ENCODE data around the gene CCDC27.

CCDC27 gene

DNA sequence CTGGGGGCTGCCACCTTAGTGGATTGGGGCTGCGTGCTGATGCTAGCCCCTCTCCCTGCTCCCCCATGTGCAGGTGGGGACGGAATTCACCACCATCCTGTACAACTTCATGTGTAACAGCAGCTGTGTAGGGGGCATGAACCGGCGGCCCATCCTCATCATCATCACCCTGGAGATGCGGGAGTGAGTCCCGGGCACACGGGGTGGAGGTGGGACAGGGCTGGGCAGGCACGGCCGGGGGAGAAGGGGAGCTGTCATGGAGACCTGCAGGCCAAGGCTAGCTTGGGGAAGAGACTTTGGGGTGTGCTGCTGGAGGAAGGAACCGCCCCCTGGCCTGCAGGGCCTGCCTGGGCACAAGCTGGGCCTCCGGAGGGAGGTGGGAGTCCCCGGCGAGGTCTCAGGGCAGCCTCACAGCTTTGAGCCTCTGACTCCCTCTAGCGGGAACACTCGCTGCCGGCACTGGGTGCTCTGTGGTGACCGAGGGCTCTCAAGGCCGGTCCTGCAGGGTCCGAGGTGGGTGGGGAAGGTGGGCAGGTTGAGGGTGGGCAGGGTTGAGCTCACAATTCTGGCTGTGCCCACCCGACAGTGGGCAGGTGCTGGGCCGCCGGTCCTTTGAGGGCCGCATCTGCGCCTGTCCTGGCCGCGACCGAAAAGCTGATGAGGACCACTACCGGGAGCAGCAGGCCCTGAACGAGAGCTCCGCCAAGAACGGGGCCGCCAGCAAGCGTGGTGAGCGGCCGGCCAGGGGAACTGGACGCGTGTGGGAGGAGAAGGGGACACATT, 25.0 kb upstream of the CCDC27 start:
- no peaks in the 10 kb centered on the region for H3K9me2 ChIP-seq (replicated peaks; ENCODE audit: low read depth, low read length)
- H3F3A ChIP-seq (ENCODE audit: low read depth): no peaks in the 10 kb centered on the region
- H3K9me3 ChIP-seq (ENCODE audit: insufficient read depth, low read depth, low read length): no peaks in the 10 kb centered on the region
- no peak overlapping the region for H2AFZ ChIP-seq (ENCODE audit: low read length)
- H3K36me3 ChIP-seq (ENCODE audit: insufficient read depth, low read length): no peaks in the 10 kb centered on the region
- H3K4me3 ChIP-seq (ENCODE audit: low read length, poor library complexity, severe bottlenecking): no peak overlapping the region
- H3K79me2 ChIP-seq (ENCODE audit: insufficient read depth, low read length): no peaks in the 10 kb centered on the region
- H3K4me2 ChIP-seq (ENCODE audit: low read depth, low read length, poor library complexity, severe bottlenecking): no peak overlapping the region
- TF ChIP-seq EZH2phosphoT487 (IDR thresholded peaks at IDR 0.05; ENCODE audit: borderline replicate concordance): no peak
- TF ChIP-seq, protein P1, sequence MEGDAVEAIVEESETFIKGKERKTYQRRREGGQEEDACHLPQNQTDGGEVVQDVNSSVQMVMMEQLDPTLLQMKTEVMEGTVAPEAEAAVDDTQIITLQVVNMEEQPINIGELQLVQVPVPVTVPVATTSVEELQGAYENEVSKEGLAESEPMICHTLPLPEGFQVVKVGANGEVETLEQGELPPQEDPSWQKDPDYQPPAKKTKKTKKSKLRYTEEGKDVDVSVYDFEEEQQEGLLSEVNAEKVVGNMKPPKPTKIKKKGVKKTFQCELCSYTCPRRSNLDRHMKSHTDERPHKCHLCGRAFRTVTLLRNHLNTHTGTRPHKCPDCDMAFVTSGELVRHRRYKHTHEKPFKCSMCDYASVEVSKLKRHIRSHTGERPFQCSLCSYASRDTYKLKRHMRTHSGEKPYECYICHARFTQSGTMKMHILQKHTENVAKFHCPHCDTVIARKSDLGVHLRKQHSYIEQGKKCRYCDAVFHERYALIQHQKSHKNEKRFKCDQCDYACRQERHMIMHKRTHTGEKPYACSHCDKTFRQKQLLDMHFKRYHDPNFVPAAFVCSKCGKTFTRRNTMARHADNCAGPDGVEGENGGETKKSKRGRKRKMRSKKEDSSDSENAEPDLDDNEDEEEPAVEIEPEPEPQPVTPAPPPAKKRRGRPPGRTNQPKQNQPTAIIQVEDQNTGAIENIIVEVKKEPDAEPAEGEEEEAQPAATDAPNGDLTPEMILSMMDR (conservative IDR thresholded peaks at IDR 0.05; ENCODE audit: low read length): peak; percentile 49
- H4K20me1 ChIP-seq (ENCODE audit: insufficient read depth, low read length, poor library complexity, severe bottlenecking): no peaks in the 10 kb centered on the region
- H3K4me1 ChIP-seq (ENCODE audit: insufficient read depth, low read length, poor library complexity, severe bottlenecking): no peaks in the 10 kb centered on the region
- H3K27me3 ChIP-seq (ENCODE audit: insufficient read depth, low read length, poor library complexity, severe bottlenecking): no peaks in the 10 kb centered on the region
- no peak overlapping the region for H3K9ac ChIP-seq (ENCODE audit: low read depth, low read length, poor library complexity, severe bottlenecking)

DNA sequence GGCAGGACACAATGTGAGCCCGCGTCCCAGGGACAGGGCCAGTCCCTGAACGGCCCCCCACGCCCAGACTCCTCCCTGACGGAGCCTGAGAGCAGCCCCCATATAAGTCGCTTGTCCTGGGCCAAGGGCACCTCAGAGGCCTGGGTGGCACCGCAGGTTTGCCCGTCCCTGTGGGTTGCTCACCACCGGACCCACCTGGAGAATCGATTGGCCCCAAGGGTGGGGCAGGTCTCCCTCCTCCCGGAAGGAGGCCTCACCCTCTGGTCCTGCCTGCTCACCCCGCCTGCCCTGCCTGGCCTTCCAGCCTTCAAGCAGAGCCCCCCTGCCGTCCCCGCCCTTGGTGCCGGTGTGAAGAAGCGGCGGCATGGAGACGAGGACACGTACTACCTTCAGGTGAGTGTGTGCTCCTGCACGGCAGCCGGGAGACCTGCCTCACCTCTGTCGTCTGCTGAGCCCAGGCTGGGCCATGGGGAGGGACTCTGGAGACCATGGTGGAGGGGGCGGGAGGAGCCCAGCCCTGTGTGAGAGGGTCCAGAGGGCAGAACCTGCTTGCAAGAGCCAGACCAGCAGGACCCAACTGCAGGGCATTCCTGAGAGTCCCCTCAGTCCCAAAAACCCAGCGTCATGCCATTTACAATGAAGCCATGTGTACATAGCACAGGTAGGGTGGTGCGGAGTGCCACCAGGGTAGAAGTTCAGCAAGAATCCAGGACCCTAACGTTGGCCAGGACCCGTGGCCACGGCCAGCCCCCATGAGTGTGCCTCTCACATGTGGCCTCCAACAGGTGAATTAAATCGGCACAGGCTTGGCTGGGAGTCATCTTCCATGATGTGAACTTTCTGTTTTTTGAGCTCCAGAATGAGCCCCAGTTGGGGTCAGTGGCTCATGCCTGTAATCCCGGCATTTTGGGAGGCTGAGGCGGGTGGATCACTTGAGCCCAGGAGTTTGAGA, 24.1 kb upstream of the CCDC27 start:
- no peak overlapping the region for H2AFZ ChIP-seq (ENCODE audit: low read length)
- no peak overlapping the region for H3K9ac ChIP-seq (ENCODE audit: low read depth, low read length, poor library complexity, severe bottlenecking)
- H3K79me2 ChIP-seq (ENCODE audit: insufficient read depth, low read length): no peaks in the 10 kb centered on the region
- no peaks in the 10 kb centered on the region for H3K27me3 ChIP-seq (ENCODE audit: insufficient read depth, low read length, poor library complexity, severe bottlenecking)
- no peak overlapping the region for H3K4me2 ChIP-seq (ENCODE audit: low read depth, low read length, poor library complexity, severe bottlenecking)
- no peaks in the 10 kb centered on the region for H3K9me2 ChIP-seq (replicated peaks; ENCODE audit: low read depth, low read length)
- H3K4me3 ChIP-seq (ENCODE audit: low read length, poor library complexity, severe bottlenecking): no peak overlapping the region
- H3K36me3 ChIP-seq (ENCODE audit: insufficient read depth, low read length): no peaks in the 10 kb centered on the region
- H3K9me3 ChIP-seq (ENCODE audit: insufficient read depth, low read depth, low read length): no peaks in the 10 kb centered on the region
- no peaks in the 10 kb centered on the region for H3K4me1 ChIP-seq (ENCODE audit: insufficient read depth, low read length, poor library complexity, severe bottlenecking)
- H4K20me1 ChIP-seq (ENCODE audit: insufficient read depth, low read length, poor library complexity, severe bottlenecking): no peaks in the 10 kb centered on the region
- no peaks in the 10 kb centered on the region for H3F3A ChIP-seq (ENCODE audit: low read depth)
- TF ChIP-seq, protein P1 (conservative IDR thresholded peaks at IDR 0.05; ENCODE audit: low read length): no peak
- TF ChIP-seq EZH2phosphoT487 (IDR thresholded peaks at IDR 0.05; ENCODE audit: borderline replicate concordance): no peak

DNA sequence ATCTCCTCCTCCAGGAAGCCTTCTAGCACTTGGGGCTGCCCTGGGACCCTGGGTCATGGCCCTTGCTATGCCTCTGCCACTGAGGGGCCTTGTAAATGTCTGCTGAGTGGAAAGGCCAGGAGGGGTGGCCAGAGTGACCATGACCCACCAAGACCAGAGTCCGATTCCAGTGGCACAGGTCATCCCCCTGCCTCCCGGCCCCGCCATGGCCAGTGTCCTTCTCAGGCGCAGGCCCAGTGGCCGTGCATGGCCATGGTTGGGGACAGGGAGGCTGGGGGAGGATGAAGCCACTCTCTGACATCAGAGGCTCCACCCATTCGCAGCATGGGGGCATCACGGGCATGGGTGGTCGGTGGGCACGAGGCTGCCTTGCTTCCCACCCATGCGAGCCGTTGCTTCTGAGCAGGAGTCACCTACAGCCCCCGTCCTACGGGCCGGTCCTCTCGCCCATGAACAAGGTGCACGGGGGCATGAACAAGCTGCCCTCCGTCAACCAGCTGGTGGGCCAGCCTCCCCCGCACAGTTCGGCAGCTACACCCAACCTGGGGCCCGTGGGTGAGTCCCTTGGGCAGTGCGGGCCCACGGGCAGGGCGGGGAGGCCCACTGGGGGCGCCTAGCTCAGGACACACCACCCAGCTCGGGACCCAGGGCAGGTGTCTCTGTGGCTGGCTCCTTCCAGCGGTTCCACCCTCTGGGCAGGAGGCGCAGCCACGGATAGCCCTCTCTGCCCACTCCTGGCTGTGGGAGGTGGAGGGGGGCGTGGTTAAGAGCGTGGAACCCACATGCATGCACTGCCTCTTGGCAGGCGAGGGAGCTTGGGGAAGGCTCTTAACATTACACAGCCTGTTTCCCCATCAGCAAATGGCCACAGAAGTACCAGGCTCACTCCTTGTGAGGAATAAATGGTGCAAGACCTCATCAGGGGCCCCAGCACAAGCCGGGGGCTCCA, 22.4 kb upstream of the CCDC27 start:
- Histone ChIP-seq H3K9ac (ENCODE audit: low read depth, low read length, poor library complexity, severe bottlenecking) (no peak overlapping the region), H3K36me3 (ENCODE audit: insufficient read depth, low read length) (no peaks in the 10 kb centered on the region), H2AFZ (ENCODE audit: low read length) (no peak overlapping the region), H3F3A (ENCODE audit: low read depth) (no peaks in the 10 kb centered on the region), H3K9me3 (ENCODE audit: insufficient read depth, low read depth, low read length) (no peaks in the 10 kb centered on the region), H3K4me1 (ENCODE audit: insufficient read depth, low read length, poor library complexity, severe bottlenecking) (no peaks in the 10 kb centered on the region), H3K79me2 (ENCODE audit: insufficient read depth, low read length) (no peaks in the 10 kb centered on the region), H3K4me3 (ENCODE audit: low read length, poor library complexity, severe bottlenecking) (no peak overlapping the region), H3K9me2 (replicated peaks; ENCODE audit: low read depth, low read length) (no peaks in the 10 kb centered on the region), H3K27me3 (ENCODE audit: insufficient read depth, low read length, poor library complexity, severe bottlenecking) (no peaks in the 10 kb centered on the region), H4K20me1 (ENCODE audit: insufficient read depth, low read length, poor library complexity, severe bottlenecking) (no peaks in the 10 kb centered on the region), H3K4me2 (ENCODE audit: low read depth, low read length, poor library complexity, severe bottlenecking) (no peak overlapping the region)
- no peak for TF ChIP-seq EZH2phosphoT487 (IDR thresholded peaks at IDR 0.05; ENCODE audit: borderline replicate concordance)
- TF ChIP-seq, protein P1 (conservative IDR thresholded peaks at IDR 0.05; ENCODE audit: low read length): no peak
